Measurements from ENCODE around the gene HRNR. TPM values are rescaled to one million over a fixed set of nuclear protein-coding genes. Genes with fewer than 3 reads are reported as not detected.

Gene HRNR
- polyA plus RNA-seq, 2 of the 4 experiments (the other 2 are of a cell fraction), result not detected

- Histone ChIP-seq H3K4me1 (peaks cover 30% of the 10 kb centered on the region), H3K27ac (peak overlapping the region; percentile 18 to 80; a peak in 2 of 6 replicates), H3K9me3 (no peaks in the 10 kb centered on the region), H3K4me2 (no peak overlapping the region), H3K4me3 (no peak overlapping the region)
- FAIRE-seq (no peak), DNase-seq (ENCODE audit: low read depth in 1 of 2, low spot score in 1 of 2) (no peak), ATAC-seq (no peak)
- ChIA-PET CTCF (interaction anchor here (0.7 to 17.5 kb wide), 4 partner anchors 14 to 271 kb away, joined by 3 to 291 read pairs (median 4); no protein-coding TSS in a partner anchor), POLR2A (no interaction called here)
- TF ChIP-seq SMC3 (IDR thresholded peaks at IDR 0.05), result no peak
- TF ChIP-seq FOXS1 (CRISPR knock-in tag; IDR thresholded peaks at IDR 0.05), result no peak
- TF ChIP-seq ZC3H11A (IDR thresholded peaks at IDR 0.05), result no peak
- TF ChIP-seq CEBPB (IDR thresholded peaks at IDR 0.05), result no peak
- TF ChIP-seq HES2 (IDR thresholded peaks at IDR 0.05), result no peak
- WGBS (ENCODE audit: missing lambda C conversion rate), result 43% methylated on average over 5 of the region's 5 CpGs
Measured at GRCh38 chr1:152170287-152170905, 53.6 kb downstream of the HRNR start.

- no peaks in the 10 kb centered on the region for H3K9me3 ChIP-seq
- peaks cover 30% of the 10 kb centered on the region for H3K4me1 ChIP-seq
- DNase-seq (ENCODE audit: low read depth in 1 of 2, low spot score in 1 of 2), result no peak
- no peak for ATAC-seq
- peak overlapping the region; percentile 42; the same call in 1 of the 3 replicates for H3K4me2 ChIP-seq
- POLR2A ChIA-PET, result no interaction called here
- H3K4me3 ChIP-seq, result no peak overlapping the region
- TF ChIP-seq MAFK (IDR thresholded peaks at IDR 0.05; ENCODE audit: partially characterized antibody) (peak; percentile 93), RFX5 (IDR thresholded peaks at IDR 0.05) (no peak), CEBPB (IDR thresholded peaks at IDR 0.05) (no peak)
- no peak for FAIRE-seq
- 71% methylated on average over 4 of the region's 4 CpGs for WGBS (ENCODE audit: missing lambda C conversion rate)
- H3K27ac ChIP-seq, result peak overlapping the region; percentile 80 to 84; a peak in 5 of 6 replicates
- CTCF ChIA-PET, result interaction anchor here (1.0 to 17.5 kb wide), 2 partner anchors 15 to 117 kb away, joined by 3 to 291 read pairs; no protein-coding TSS in a partner anchor
Measured at GRCh38 chr1:152169366-152170025, 54.5 kb downstream of the HRNR start.

GRCh38 chr1:152168535-152168868 is 55.5 kb downstream of the HRNR start:
- CTCF ChIA-PET, result interaction anchor here (0.8 to 17.5 kb wide), 3 partner anchors 16 to 116 kb away, joined by 3 to 291 read pairs (median 3); partner anchors contain the start of gene TCHH
- no peak for TF ChIP-seq HDAC2 (IDR thresholded peaks at IDR 0.05)
- no peak for TF ChIP-seq FOSB (CRISPR knock-in tag; IDR thresholded peaks at IDR 0.05)
- no peak for TF ChIP-seq RAD21 (conservative IDR thresholded peaks at IDR 0.05 in 1 of 2, IDR thresholded peaks at IDR 0.05 in 1 of 2)
- TF ChIP-seq NPAS2 (CRISPR knock-in tag; IDR thresholded peaks at IDR 0.05; ENCODE audit: borderline replicate concordance), result no peak
- TF ChIP-seq BHLHE40 (IDR thresholded peaks at IDR 0.05; ENCODE audit: low read depth, low read length), result no peak
- TF ChIP-seq ZNF302 (CRISPR knock-in tag; IDR thresholded peaks at IDR 0.05), result no peak
- no peak for TF ChIP-seq HMGXB4 (CRISPR knock-in tag; IDR thresholded peaks at IDR 0.05; ENCODE audit: borderline replicate concordance)
- TF ChIP-seq NR3C1 (IDR thresholded peaks at IDR 0.05), result no peak
- TF ChIP-seq ELK1 (IDR thresholded peaks at IDR 0.05; ENCODE audit: low read depth, low read length), result no peak
- TF ChIP-seq NFE2L2 (conservative IDR thresholded peaks at IDR 0.05; ENCODE audit: low read length), result no peak
- no peak for TF ChIP-seq REST (IDR thresholded peaks at IDR 0.05)
- no peak for TF ChIP-seq KDM1A (IDR thresholded peaks at IDR 0.05; ENCODE audit: low read depth)
- TF ChIP-seq CBX8 (IDR thresholded peaks at IDR 0.05), result no peak
- no peak for TF ChIP-seq EP300 (IDR thresholded peaks at IDR 0.05)
- TF ChIP-seq EHF (CRISPR knock-in tag; IDR thresholded peaks at IDR 0.05), result no peak
- TF ChIP-seq E2F6 (IDR thresholded peaks at IDR 0.05; ENCODE audit: borderline replicate concordance, low read depth), result no peak
- TF ChIP-seq CEBPB (IDR thresholded peaks at IDR 0.05), result no peak
- TF ChIP-seq ZC3H11A (IDR thresholded peaks at IDR 0.05), result no peak
- no peak for TF ChIP-seq RARB (CRISPR knock-in tag; IDR thresholded peaks at IDR 0.05)
- TF ChIP-seq EHMT2 (IDR thresholded peaks at IDR 0.05; ENCODE audit: low read depth), result no peak
- no peak for FAIRE-seq
- DNase-seq (ENCODE audit: low read depth in 1 of 2, low spot score in 1 of 2), result no peak
- 41% methylated on average over 1 of the region's 1 CpG for WGBS (ENCODE audit: missing lambda C conversion rate)
- peak overlapping the region; percentile 42 for H3K4me2 ChIP-seq
- peaks cover 33% of the 10 kb centered on the region for H3K4me1 ChIP-seq
- no peaks in the 10 kb centered on the region for H3K9me3 ChIP-seq
- H3K4me3 ChIP-seq, result no peak overlapping the region
- ATAC-seq, result no peak
- POLR2A ChIA-PET, result interaction anchor here (1.0 kb wide), 1 partner anchor 121 kb away, joined by 4 read pairs; no protein-coding TSS in a partner anchor
- peak overlapping the region; percentile 80 to 84 for H3K27ac ChIP-seq
